Cerebellar nuclear complex (tissue), 1 donor: ENCODE results near the gene LDLRAD4.

ENCODE experiments used
- DNase-seq, 2 experiments: peaks; one replicate each; lab custom pipeline; 2025; lab: John Stamatoyannopoulos, UW

Gene LDLRAD4

GRCh38 chr18:13285874-13286273 lies 67.3 kb downstream of the LDLRAD4 start:
- DNase-seq = no peak

- DNase-seq = no peak
Measured at GRCh38 chr18:13286456-13287125, 68.0 kb downstream of the LDLRAD4 start.

GRCh38 chr18:13287372-13287771 lies 68.8 kb downstream of the LDLRAD4 start:
- DNase-seq = no peak

GRCh38 chr18:13288509-13289133 lies 70.1 kb downstream of the LDLRAD4 start:
- no peak for DNase-seq

GRCh38 chr18:13289481-13290205 lies 71.1 kb downstream of the LDLRAD4 start:
- no peak for DNase-seq

- DNase-seq = peak; percentile 91
Measured at GRCh38 chr18:13290856-13291271, 72.3 kb downstream of the LDLRAD4 start.

DNA sequence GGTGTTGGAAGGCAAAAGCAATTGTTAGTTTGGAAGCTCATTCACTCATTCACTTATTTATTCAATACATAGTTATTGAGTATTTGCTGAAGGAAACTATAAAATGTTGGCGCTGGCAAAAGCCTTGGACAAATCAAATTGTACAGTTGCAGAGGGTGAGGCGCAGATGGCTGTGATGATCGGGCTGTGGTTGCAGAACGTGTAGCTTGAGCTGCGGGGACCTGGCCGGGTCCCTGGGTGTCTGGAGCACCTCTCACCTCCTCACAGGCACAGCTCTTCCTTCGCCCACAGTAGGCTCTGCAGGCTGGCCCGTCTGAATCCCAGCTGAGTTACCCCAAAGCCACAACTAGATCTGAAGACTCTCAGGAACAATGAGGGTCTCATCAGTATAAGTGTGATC lies 72.7 kb downstream of the LDLRAD4 start:
- DNase-seq = no peak

DNA sequence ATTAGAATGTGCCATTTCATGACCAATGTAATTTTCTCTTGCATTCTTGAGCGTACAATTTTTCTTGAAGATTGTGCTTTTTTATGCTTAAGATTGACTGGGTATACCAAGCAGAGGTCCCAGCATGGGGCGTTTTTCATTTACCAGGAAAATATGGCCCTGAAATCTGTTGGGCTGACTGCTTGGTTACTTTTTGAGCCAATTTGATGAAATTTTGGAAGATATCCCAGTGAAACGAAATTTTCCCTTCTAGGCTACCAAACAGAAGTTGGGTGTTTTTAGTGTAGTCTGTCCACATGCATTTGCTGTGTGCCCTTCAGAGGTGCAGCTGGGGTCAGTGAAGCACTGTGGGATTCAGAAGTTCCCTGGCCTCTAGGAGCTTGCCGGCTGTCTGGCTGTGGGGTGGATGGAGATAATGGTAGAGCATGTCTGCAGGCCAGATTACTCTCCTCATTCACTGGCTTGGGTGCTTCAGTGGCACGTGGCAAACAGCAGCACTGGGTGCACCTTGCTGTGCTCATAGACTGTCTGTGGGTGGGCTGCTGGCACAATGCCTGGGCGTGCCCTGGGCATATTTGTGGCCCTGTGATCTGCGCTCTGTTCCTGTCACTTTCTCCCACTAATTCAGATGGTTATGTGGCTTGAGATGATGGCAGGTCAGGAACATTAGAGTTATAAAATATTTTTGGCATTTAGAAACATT lies 73.3 kb downstream of the LDLRAD4 start:
- DNase-seq = peak in 1 of 2 experiments; percentile 73

GRCh38 chr18:13292736-13293135 lies 74.2 kb downstream of the LDLRAD4 start:
- no peak for DNase-seq

- no peak for DNase-seq
Measured at GRCh38 chr18:13294309-13294708, 75.7 kb downstream of the LDLRAD4 start.

DNA sequence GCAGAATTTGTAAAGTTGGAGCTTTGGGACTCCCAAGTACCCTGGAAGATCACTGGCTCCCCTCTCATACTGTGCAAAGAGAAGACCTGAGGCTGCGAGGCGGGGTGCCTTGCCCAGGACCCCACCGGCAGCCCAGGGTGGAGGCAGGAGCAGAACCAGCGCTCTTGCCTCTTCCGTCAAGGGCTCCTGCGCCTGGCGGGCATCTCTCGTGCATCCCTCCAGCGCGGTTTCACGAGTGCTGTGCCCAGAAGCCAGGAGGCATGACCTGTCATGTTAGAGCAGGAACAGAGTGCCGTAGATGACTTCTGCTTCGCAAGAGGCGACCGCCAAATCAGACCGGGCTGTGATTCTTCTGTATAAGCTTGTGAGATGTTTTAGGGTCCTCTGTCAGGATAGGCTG lies 77.3 kb downstream of the LDLRAD4 start:
- no peak for DNase-seq

DNA sequence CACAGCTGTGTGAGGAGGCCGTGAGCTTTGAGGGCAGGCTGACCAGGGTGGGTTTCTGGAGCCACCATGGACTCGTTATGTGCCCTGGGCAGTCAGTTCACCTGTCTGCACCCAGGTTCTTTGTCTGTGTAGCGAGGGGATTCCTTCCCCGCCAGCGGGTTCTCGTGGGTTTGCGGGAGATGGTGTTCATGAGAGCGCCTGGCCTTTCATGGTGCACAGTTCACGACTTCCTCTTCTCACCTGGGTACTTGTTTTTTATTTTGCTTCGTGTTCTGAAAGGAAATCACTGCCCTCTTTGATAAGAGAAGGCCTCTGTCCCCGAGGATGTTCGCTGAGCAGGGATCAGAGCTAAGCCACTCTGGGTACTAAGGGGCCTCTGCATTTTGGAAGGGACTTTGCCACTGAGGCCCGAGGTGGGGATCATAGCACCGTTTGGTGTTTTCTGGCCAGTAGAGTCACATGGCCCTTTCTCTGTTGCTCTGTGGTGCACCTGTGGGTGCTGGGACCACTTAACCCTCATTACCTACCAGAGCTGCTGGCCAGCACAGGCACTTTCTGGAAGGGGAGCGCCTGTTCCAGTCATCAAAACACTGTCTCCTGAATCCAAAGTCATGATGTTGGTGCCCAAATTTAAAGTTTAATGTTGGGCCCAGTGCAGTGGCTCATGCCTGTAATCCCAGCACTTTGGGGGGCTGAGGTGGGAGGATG lies 78.5 kb downstream of the LDLRAD4 start:
- no peak for DNase-seq

DNA sequence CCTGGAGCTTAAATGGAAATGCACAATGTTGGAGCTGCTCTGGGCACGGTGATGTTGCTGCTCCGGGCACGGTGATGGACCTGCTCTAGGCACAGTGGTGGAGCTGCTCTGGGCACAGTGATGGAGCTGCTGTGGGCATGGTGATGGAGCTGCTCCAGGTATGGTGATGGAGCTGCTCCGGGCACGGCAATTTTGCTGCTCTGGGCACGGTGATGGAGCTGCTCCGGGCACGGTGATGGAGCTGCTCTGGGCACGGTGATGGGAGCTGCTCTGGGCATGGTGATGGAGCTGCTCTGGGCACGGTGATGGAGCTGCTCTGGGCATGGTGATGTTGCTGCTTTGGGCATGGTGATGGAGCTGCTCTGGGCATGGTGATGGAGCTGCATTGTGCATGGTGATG lies 79.7 kb downstream of the LDLRAD4 start:
- no peak for DNase-seq

GRCh38 chr18:13300029-13300428 lies 81.5 kb downstream of the LDLRAD4 start:
- DNase-seq = no peak

GRCh38 chr18:13300796-13301195 lies 82.2 kb downstream of the LDLRAD4 start:
- DNase-seq = no peak

DNA sequence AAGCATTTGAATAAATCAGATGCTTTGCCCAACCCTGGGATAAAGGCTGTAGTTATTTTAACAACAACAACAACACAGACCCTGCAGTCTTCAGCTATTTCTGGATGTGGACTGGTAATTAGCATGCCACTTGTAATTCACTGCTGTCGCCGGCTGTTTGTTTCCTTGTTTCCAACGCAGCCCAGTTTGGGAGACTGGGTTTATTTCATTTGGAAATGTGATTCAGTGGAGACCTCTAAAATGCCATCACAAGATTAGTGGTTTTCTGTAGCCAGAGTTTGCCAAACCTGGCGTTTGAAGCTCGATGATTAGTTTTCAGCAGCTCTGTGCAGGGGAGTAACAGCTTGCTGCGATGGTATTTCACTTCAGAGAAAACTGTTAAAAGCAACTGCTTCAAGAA lies 83.5 kb downstream of the LDLRAD4 start:
- DNase-seq = no peak

- DNase-seq = no peak
Measured at GRCh38 chr18:13302457-13303225, 84.1 kb downstream of the LDLRAD4 start.

DNA sequence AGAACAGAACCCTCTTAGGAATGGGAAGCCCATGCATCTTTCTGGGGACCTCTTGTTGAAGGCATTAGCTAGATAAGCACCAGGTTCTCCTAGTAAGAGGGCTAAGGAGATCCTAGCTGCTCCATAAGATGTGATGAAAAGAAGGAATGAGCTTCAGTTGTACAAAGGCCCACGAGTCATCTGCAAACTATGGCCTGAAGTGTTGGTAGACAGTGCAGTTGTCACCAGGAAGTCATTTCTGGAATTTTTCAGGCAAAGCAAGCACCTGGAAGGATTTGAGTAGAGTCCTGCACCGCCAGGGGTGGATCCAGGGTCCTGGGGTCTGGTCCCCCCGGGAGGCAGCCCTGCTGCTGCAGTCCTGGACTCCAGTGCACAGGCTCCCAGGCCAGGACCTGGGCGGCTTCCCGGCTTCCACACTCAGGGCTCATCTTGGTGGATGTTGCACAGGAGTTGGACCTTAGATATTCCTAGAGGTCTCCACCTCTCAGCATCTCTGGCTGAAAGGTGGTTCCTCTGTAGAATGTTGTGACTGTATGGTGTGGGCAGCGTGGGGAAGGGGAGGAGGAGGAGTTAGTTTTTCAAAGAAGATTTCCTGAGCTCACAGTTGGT lies 85.3 kb downstream of the LDLRAD4 start:
- no peak for DNase-seq

- DNase-seq = no peak
Measured at GRCh38 chr18:13305301-13305700, 86.7 kb downstream of the LDLRAD4 start.

DNA sequence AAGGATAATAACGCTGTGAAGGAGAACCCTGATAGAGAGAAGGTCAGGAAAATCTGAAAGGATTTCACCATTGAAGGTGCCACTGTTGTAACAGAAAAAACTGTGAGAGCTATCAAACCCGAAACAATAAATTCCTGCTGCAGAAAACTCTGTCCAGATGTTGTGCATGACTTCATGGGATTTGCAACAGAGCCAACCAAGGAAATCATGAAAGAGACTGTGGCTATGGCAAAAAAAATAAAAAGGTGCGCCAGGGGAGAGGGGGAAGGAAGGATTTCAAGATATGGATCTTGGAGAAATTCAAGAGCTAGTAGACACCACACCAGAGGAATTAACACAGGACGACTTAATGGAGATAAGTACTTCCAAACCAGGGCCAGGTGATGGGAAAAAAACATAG lies 88.0 kb downstream of the LDLRAD4 start:
- no peak for DNase-seq

- no peak for DNase-seq
Measured at GRCh38 chr18:13308369-13308768, 89.8 kb downstream of the LDLRAD4 start.
